Measurements from ENCODE around the gene OAF.

GRCh38 chr11:120197977-120198376, 12.9 kb upstream of the OAF start:
- TF ChIP-seq CTCF (IDR thresholded peaks at IDR 0.05): no peak
- no peak for TF ChIP-seq POLR2A (IDR thresholded peaks at IDR 0.05)
- TF ChIP-seq EP300 (IDR thresholded peaks at IDR 0.05): no peak
